Fibroblast of upper back skin (primary cell): ENCODE results near the gene NARS2.
A peak's percentile ranks its signal among the peaks of the same experiment; 100 is the strongest.

Experiments used
- DNase-seq: peaks from one replicate; pipeline ENCODE4 v3.0.0-alpha.2; 2013

The NARS2 gene

DNA sequence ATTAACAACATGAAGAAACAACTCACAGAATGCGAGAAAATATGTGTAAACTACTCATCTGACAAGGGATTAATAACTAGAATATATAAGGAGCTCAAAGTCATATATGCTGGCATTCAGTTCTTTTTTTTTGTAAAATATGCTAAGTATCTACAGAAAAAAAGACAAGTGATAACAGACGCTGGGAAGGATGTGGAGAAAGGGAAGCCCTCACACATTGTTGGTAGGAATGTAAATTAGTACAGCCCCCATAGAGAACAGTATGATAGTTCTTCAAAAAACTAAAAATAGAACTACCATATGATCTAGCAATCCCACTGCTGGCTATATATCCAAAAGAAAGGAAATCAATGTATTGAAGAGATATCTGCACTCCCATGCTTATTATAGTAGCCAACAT is 170.9 kb downstream of the NARS2 start:
- peak; percentile 51 for DNase-seq

DNA sequence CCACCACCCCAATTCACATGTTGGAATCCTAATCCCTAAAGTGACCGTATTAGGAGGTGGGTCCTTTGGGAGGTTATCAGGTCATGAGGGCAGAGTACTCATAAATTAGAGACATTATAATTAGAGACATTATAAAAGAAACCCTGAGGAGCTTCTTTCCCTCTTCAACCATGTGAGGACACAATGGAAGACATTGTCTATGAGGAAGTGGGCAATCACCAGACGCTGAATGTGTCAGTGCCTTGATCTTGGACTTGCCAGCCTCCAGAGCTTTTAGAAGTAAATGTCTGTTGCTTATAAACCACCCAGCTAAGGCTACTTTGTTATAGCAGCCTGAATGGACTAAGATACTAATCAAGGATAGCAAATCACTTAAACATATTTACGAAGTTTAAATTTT is 171.8 kb downstream of the NARS2 start:
- no peak for DNase-seq

DNA sequence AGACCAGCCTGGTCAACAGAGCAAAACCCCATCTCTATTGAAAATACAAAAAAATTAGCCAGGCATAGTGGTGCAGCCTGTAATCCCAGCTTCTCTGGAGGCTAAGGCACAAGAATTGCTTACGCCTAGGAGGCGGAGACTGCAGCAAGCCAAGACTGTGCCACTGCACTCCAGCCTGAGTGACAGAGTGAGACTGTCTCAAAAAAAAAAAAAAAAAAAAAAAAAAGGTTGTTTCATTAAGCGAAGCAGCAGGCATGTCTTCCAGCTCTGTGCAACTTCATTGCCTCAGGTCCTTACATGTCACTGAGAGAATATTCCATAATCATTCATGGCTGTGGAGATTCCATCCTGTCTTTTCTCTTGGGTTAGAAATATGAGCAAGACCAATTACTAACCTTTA is 174.0 kb downstream of the NARS2 start:
- no peak for DNase-seq

DNA sequence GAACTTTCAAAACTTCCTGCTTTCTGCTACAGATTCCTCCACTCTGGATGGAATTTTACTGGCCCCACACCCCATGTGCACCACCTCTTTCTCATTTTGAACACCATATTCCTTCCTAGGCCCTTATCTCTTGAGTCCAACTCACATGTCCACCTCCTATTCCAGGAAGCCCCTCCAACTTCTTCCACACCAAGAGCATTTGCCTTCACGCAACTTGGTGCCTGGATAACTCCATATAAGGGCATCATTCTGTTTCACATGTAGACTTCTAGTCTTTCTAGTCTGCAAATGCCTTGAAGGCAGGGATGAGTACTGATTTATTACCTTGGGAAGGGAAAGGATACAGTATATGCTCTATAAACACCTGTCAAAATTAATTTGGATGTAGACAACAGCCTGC is 174.5 kb downstream of the NARS2 start:
- DNase-seq: no peak

DNA sequence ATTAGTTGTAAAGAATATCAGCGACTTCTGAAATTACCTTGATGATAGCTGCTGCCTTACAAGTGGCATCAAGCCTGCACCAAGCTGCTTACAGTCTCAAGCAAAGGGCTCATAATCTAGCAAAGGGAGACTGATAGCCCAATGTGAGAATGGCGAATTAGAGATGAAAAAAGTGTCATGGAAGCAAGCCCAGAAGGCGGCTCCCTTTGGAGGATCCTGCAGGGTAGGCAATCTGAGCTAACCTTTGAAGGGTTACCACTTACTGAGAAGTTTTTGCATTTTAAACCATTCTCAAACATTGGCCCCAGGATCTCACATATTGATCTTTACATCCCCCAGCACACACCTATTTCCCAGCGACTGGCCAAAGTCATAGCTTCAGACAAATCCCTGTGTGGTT is 175.5 kb downstream of the NARS2 start:
- no peak for DNase-seq

DNA sequence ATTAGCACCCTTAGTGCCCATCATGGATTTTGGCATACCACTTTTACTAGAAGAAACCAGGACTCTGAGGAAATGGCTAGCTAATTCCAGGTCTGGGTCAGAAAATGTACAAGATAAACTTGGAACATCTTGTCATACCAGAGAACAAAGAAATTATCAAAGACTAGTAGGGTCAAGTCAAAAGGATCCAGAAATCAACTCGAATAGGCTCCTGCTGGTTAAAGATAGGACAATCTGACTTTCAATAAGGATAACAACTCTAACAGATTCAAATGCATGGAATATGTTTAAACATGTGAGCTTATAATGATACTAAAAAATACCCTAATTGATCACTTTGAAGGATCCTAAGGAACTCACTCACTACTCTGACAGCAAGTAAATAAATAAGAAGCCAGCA is 175.9 kb downstream of the NARS2 start:
- DNase-seq: no peak

DNA sequence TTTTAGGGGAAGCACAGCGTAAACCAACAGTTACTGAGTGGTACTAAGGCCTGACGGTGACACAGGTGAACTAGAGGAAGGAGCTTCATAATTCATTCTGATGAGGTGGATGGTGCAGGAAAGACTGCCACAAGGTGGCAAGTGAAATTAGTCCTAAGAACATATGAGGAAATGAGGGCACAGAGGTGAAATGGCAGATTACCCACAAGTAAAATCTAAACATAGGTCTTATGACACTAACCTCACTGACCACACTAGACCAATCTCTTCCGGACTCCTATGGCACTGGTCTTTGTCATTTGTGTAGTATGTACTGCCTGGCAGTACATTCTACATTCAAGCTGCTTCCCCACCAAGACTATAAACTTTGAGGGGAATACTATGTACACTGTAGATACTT is 177.3 kb downstream of the NARS2 start:
- DNase-seq: no peak

DNA sequence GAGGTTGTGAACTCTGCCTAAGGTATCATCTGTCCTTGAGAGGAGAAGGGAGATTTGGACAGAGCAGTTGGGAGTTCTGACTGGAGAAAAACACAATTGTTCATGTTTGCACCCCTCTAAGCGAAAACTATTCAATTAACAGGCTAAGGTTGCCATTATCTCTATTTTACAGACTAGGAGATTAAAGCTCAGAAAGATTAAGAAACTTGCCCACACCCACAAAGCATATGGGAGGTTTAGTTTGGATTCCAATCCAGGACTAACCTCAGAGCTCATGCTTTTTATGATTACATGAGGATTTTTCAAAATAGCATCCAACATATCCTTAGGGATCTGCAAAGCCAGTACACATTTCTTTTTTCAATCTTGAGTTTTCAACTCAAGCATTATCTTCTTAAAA is 179.1 kb downstream of the NARS2 start:
- DNase-seq: no peak

DNA sequence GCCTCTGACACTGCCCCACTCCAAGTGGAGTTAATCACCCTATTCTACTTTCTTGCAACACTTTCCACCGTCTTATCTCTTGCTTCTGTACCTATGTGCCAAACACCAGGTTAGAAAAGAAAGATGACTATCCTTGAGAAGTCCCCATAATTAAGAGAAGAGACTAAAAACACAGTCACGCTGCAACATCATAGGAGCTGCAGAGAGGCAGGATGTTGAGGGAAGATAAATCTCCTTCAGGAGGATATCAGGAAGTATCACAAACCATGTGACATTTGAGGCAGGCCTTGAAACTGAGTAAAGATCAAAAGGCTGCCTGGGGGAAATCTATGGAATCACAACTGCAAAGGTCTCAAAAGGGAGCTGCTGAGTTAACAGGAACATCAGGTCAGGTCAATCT is 181.8 kb downstream of the NARS2 start:
- DNase-seq: no peak

DNA sequence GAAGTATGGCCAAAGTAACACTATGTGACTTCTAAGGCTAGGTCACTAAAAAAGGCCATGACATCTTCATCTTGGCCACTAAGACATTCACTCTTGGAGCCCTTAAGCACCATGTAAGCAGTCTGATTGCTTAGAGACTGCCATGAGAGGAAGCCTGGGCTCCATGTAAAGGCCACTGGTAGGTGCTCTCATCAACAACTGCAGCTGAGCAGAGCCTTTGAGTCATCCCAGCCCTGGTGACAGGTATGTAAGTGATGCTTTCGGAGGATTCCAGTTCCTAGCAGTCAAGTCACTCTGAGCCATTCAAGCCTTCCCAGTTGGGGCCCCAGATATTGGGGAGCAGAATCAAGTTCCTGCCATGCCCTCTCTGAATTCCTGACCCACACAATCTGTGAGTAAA is 183.2 kb downstream of the NARS2 start:
- no peak for DNase-seq

DNA sequence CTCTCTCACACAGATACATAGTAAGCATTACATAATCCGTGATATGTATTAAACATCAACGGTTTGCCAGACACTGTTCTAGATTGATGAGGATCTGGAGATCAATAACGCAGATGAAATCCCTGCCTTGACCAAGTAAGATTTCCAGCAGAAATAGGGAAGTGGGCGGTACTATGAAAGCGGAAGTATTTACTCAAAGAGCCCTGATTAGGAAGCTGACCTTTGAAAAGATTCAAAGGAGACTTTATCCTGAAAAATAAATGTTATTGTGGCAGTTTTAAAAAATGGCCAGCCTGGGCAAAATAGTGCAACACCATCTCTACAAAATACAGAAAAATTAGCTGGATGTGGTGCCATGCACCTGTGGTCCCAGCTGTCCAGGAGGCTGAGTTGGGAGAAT is 183.9 kb downstream of the NARS2 start:
- DNase-seq: no peak

DNA sequence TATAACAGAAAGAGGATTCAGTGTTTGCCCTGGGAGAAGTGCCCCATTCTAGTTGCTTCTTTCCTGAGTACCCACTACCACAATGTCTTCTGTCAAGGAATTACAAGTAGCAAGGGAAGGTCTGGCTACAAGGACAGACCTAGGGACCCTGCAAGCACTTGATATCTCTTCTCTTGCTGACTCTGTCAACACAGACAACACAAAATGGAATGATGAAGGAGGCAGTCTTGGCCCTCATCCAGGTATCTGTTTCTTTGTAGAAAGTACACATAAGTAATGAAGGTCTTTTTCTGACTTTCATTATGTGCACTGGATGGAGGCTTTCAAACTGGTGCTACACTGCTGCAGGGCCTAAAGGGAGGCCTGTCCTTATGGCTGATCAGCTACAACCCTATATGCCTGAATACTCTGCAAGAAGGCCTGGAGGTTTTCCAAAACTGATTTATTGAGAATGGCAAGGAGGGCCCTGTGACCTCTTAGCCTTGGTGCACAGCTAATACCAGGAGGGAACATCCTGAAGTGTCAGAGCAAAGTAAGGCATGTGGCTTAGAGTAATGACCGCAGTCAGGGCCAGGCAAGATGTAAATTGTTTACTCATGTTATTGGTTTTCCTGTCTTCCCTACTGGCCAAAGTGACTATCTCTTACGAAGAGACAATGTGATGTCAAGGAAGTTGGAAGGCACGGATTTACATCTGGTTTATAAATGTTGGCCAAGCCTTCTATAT is 188.3 kb downstream of the NARS2 start:
- DNase-seq: no peak
